PC-9 (cell line): Measurements from ENCODE around the gene INPP5A. TPM values are rescaled to one million over a fixed set of nuclear protein-coding genes. Genes with fewer than 3 reads are reported as not detected.

ENCODE experiments used
- BruUV-seq: library from RNA; stranded (reverse); fragments of 400-500 nt; replicated peaks from 2 replicates; lab custom pipeline; 2021; lab: Mats Ljungman, UMichigan
- CTCF ChIA-PET: fragments of 300-600 bp; sonication (Branson Sonifier 250); formaldehyde crosslinking; loops from one replicate; lab custom pipeline; 2022; ENCODE audit warnings: antibody characterized with exemption; lab: Charles Lee
- POLR2A ChIA-PET: fragments of 300-600 bp; sonication (Branson Sonifier 250); formaldehyde crosslinking; loops from one replicate; lab custom pipeline; 2022; ENCODE audit warnings: antibody characterized with exemption; ENCODE audit not compliant: unreplicated experiment; lab: Charles Lee
- DNase-seq, 2 experiments: peaks; one replicate each; pipeline versions ENCODE4 v3.0.0 to v3.0.0-alpha.2; 2015 to 2022; ENCODE audit warnings: mixed read lengths in 1 of 2
- H2AFZ ChIP-seq: fragments of 200-600 bp; sonication (generic); 2 replicates; pipeline ENCODE4 v1.8.1; 2017; ENCODE audit warnings: antibody characterized with exemption
- H3F3A ChIP-seq: fragments of 200-600 bp; sonication (generic); 2 replicates; pipeline ENCODE4 v1.8.1; 2017; ENCODE audit warnings: antibody characterized with exemption, mild to moderate bottlenecking, low read depth; ENCODE audit not compliant: insufficient read depth
- H3K27ac ChIP-seq: fragments of 200-600 bp; sonication (generic); 2 replicates; pipeline ENCODE4 v1.6.1; 2016; ENCODE audit warnings: mixed run types
- H3K27me3 ChIP-seq: fragments of 200-600 bp; sonication (generic); 2 replicates; pipeline ENCODE4 v1.6.1; 2016; ENCODE audit warnings: low read depth, mixed run types; ENCODE audit not compliant: insufficient read depth
- H3K36me3 ChIP-seq: fragments of 200-600 bp; sonication (generic); 2 replicates; pipeline ENCODE4 v1.6.1; 2016; ENCODE audit warnings: low read depth, mixed run types
- H3K4me1 ChIP-seq: fragments of 200-600 bp; sonication (generic); replicated peaks from 2 replicates; pipeline ENCODE4 v1.6.1; 2016; ENCODE audit warnings: mixed run types; ENCODE audit not compliant: insufficient read depth
- H3K4me2 ChIP-seq: fragments of 200-600 bp; sonication (generic); 2 replicates; pipeline ENCODE4 v1.6.1; 2017; ENCODE audit warnings: mixed run types
- H3K4me3 ChIP-seq: fragments of 200-600 bp; sonication (generic); 2 replicates; pipeline ENCODE4 v1.6.1; 2016; ENCODE audit warnings: mixed run types
- H3K79me2 ChIP-seq: fragments of 200-600 bp; sonication (generic); 2 replicates; pipeline ENCODE4 v1.6.1; 2017; ENCODE audit warnings: low read depth, mixed run types
- H3K9me2 ChIP-seq: fragments of 200-600 bp; sonication (generic); 2 replicates; pipeline ENCODE4 v1.8.1; 2017; ENCODE audit warnings: mild to moderate bottlenecking; ENCODE audit not compliant: insufficient read depth
- H3K9me3 ChIP-seq: fragments of 200-600 bp; sonication (generic); 2 replicates; pipeline ENCODE4 v1.8.1; 2016; ENCODE audit warnings: low read depth; ENCODE audit not compliant: insufficient read depth
- H4K20me1 ChIP-seq: fragments of 200-600 bp; sonication (generic); 2 replicates; pipeline ENCODE4 v1.8.1; 2017; ENCODE audit not compliant: insufficient read depth
- EZH2 ChIP-seq: fragments of 200-600 bp; sonication (generic); IDR thresholded peaks from 2 replicates; pipeline ENCODE4 v1.8.0; 2017; ENCODE audit warnings: antibody characterized with exemption, low read depth
- intact Hi-C: fragments of 100-400 bp; cut with micrococcal nuclease; formaldehyde crosslinking; loops from one replicate; pipeline ENCODE4 v1.10.0; 2022; ENCODE audit not compliant: unreplicated experiment
- total RNA-seq: library from RNA; stranded (reverse); gene quantifications from 2 replicates; pipeline ENCODE4 v1.2.3, GENCODE V29; 2021
- TF ChIP-seq, protein P1 (sequence below): fragments of 200-600 bp; sonication (generic); conservative IDR thresholded peaks from 2 replicates; pipeline ENCODE4 v1.6.1; 2017; ENCODE audit warnings: mixed run types, antibody characterized with exemption, mild to moderate bottlenecking, moderate library complexity

INPP5A gene
- total RNA-seq, 1 experiment from 2014 or later: 18.4 TPM

DNA sequence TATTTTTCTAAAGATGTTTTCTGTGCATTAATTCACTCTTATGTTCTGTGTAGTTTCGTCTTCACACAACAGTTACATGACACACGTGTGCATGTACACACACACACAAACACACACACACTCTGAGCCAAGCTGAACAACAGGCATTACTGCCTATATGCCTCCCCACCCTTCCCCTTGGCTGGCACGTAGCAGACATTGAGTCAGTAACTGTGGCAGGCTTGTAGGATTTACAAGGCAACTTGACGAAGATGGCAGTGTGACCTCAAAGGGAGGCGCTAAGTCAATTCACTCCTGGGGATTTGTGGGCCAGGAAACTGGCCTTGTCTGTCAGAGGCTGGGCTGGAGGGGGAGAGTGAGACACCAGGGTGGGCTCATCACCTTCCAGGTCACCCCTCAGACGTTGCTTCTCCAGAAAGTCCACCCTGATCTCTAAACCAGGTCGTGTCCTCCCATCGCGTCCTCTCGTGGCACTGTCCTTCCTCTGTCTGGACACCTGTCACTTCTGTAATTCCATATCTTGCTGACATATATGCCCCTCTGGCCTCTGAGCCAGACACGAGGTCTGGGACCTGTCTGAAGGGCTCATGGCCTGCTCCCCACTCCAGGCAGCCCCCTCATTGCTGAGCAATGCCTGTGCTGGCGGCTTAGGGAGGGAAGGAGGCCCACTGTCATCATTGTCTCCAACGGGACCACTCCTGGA is 41.1 kb upstream of the INPP5A start:
- Histone ChIP-seq H3F3A (no peaks in the 10 kb centered on the region), H3K9me3 (no peaks in the 10 kb centered on the region), H3K27ac (no peak overlapping the region), H3K9me2 (no peaks in the 10 kb centered on the region), H3K4me1 (no peaks in the 10 kb centered on the region), H4K20me1 (no peaks in the 10 kb centered on the region), H3K36me3 (no peaks in the 10 kb centered on the region), H3K4me2 (no peak overlapping the region), H3K4me3 (no peak overlapping the region), H3K79me2 (no peaks in the 10 kb centered on the region), H3K27me3 (peaks cover 18% of the 10 kb centered on the region), H2AFZ (no peak overlapping the region)
- ChIA-PET CTCF (no interaction called here), POLR2A (no interaction called here)
- intact Hi-C loops: no loop called here
- DNase-seq: no peak
- BruUV-seq: no TSS peak
- TF ChIP-seq, protein P1, sequence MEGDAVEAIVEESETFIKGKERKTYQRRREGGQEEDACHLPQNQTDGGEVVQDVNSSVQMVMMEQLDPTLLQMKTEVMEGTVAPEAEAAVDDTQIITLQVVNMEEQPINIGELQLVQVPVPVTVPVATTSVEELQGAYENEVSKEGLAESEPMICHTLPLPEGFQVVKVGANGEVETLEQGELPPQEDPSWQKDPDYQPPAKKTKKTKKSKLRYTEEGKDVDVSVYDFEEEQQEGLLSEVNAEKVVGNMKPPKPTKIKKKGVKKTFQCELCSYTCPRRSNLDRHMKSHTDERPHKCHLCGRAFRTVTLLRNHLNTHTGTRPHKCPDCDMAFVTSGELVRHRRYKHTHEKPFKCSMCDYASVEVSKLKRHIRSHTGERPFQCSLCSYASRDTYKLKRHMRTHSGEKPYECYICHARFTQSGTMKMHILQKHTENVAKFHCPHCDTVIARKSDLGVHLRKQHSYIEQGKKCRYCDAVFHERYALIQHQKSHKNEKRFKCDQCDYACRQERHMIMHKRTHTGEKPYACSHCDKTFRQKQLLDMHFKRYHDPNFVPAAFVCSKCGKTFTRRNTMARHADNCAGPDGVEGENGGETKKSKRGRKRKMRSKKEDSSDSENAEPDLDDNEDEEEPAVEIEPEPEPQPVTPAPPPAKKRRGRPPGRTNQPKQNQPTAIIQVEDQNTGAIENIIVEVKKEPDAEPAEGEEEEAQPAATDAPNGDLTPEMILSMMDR: no peak
- TF ChIP-seq EZH2: no peak

DNA sequence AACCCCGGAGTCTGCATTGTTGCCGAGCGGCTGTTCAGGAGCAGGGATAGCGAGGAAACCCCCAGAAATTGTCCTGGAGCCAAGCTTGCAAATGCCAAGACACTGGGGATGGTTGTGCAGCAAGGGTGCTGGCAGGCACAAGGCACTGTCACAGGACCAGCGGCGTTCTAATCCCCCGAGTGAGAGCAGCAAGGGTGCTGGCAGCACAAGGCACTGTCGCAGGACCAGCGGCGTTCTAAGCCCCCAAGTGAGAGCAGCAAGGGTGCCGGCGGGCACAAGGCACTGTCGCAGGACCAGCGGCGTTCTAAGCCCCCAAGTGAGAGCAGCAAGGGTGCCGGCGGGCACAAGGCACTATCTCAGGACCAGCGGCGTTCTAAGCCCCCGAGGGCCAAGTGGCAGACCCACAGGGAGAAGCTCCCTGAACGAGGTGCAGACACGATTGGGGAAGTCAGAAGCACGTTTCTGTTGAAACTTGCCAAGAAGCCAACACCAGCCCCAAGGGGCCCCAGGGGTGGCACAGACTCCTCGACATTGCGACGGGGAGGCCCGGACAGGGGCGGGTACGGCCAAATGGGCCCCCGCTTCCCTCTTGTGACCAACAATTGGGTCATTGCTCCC is 40.4 kb upstream of the INPP5A start:
- H3K4me3 ChIP-seq: no peak overlapping the region
- H3F3A ChIP-seq: no peaks in the 10 kb centered on the region
- no peaks in the 10 kb centered on the region for H3K36me3 ChIP-seq
- H3K4me2 ChIP-seq: no peak overlapping the region
- ChIA-PET CTCF (no interaction called here), POLR2A (no interaction called here)
- no peak for TF ChIP-seq EZH2
- TF ChIP-seq, protein P1: no peak
- H4K20me1 ChIP-seq: no peaks in the 10 kb centered on the region
- no peak overlapping the region for H3K27ac ChIP-seq
- peaks cover 24% of the 10 kb centered on the region for H3K27me3 ChIP-seq
- H2AFZ ChIP-seq: no peak overlapping the region
- no peaks in the 10 kb centered on the region for H3K79me2 ChIP-seq
- no TSS peak for BruUV-seq
- H3K9me2 ChIP-seq: no peaks in the 10 kb centered on the region
- DNase-seq: no peak
- no peaks in the 10 kb centered on the region for H3K9me3 ChIP-seq
- intact Hi-C loops: no loop called here
- H3K4me1 ChIP-seq: no peaks in the 10 kb centered on the region

DNA sequence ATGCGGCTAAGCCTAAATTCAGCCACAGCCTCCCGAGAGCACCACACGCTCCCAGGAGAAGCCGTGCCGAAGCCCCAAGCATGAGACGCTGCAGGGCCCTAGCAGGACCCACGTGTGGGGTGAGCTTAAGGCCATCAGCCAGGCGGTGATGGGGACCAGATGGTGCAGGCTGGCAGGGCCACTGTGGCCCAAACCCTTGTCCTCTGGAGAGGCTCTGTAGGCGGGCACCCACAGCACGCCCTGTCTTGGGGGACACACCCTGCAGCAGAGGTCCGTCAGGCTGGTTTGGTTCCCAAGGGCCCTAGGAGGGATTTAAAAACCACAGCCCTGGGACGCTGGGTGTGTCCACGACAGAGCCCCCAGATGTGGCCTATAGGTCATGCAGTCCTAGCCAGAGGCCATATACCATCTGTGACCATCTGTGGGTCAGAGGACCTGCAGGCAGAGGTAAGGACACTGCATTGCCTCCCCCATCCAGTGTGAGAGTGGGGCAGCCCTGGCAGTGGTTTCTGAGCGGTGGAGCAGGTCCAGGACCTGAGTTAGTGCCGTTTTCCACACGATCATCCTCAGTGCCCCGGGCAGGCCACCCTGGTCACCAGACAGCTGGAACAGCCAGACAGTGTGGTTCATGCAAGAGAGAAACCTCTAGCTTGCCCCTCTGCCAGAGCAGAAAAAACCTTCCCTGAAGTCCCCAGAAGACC is 39.6 kb upstream of the INPP5A start:
- no peaks in the 10 kb centered on the region for H3K9me2 ChIP-seq
- no peaks in the 10 kb centered on the region for H4K20me1 ChIP-seq
- H3K27ac ChIP-seq: no peak overlapping the region
- H2AFZ ChIP-seq: no peak overlapping the region
- ChIA-PET POLR2A (no interaction called here), CTCF (no interaction called here)
- BruUV-seq: no TSS peak
- intact Hi-C loops: no loop called here
- H3K4me1 ChIP-seq: no peaks in the 10 kb centered on the region
- H3K79me2 ChIP-seq: no peaks in the 10 kb centered on the region
- no peaks in the 10 kb centered on the region for H3K36me3 ChIP-seq
- no peaks in the 10 kb centered on the region for H3K9me3 ChIP-seq
- TF ChIP-seq, protein P1: no peak
- no peak for TF ChIP-seq EZH2
- H3K27me3 ChIP-seq: peaks cover 27% of the 10 kb centered on the region
- no peak for DNase-seq
- no peak overlapping the region for H3K4me2 ChIP-seq
- no peak overlapping the region for H3K4me3 ChIP-seq
- H3F3A ChIP-seq: no peaks in the 10 kb centered on the region
